GM12892 (cell line): ENCODE measurements around the gene HMGN3.
A peak's percentile ranks its signal among the peaks of the same experiment; 100 is the strongest.

Experiments used
- POLR2A ChIP-seq: IDR thresholded peaks from 2 replicates; pipeline ENCODE4 v1.6.1; 2011; ENCODE audit warnings: low read depth, low read length, control low read depth
- POLR2AphosphoS5 ChIP-seq: IDR thresholded peaks from 2 replicates; pipeline ENCODE4 v1.6.1; 2011; ENCODE audit warnings: low read depth, low read length, control low read depth
- TAF1 ChIP-seq: IDR thresholded peaks from 2 replicates; pipeline ENCODE4 v1.6.1; 2011; ENCODE audit warnings: low read depth, mild to moderate bottlenecking, control low read depth, low read length, borderline replicate concordance

- TF ChIP-seq POLR2AphosphoS5 (no peak), POLR2A (peak; percentile 83), TAF1 (peak; percentile 60; the same call in 1 of the 2 replicates)
Observed at GRCh38 chr6:79234150-79235022, at the start of gene HMGN3.
